H1 (cell line): Measurements from ENCODE around the gene NRXN3. TPM values are rescaled to one million over a fixed set of nuclear protein-coding genes. Genes with fewer than 3 reads are reported as not detected.

ENCODE experiments used
- CTCF ChIA-PET: fragments of 300-600 bp; sonication (Branson Sonifier 250); formaldehyde crosslinking; loops from one replicate; lab custom pipeline; 2021; ENCODE audit not compliant: partially characterized antibody; lab: Charles Lee
- POLR2A ChIA-PET: fragments of 300-600 bp; sonication (Branson Sonifier 250); formaldehyde crosslinking; loops from one replicate; lab custom pipeline; 2021; ENCODE audit warnings: inconsistent platforms; ENCODE audit not compliant: partially characterized antibody; lab: Charles Lee
- DNase-seq, 2 experiments: peaks; one replicate each; pipeline versions ENCODE4 v3.0.0 to v3.0.0-alpha.2; 2010 to 2022; ENCODE audit warnings: low spot score in 2 of 2, low read depth in 1 of 2, mixed read lengths in 1 of 2
- FAIRE-seq: peaks from 2 replicates; lab custom pipeline; 2011; peaks lifted over from hg19 to GRCh38; lab: Jason Lieb, UNC
- H2AFZ ChIP-seq: 2 replicates; pipeline ENCODE4 v1.8.1; 2012; ENCODE audit warnings: low read length, inconsistent platforms
- H2AK5ac ChIP-seq: 2 replicates; pipeline ENCODE4 v1.6.1; 2013; ENCODE audit warnings: low read depth, low read length
- H2BK120ac ChIP-seq: replicated peaks from 2 replicates; pipeline ENCODE3; 2013; ENCODE audit warnings: low read depth, low read length, inconsistent platforms
- H2BK12ac ChIP-seq: 2 replicates; pipeline ENCODE4 v1.6.1; 2013; ENCODE audit warnings: low read depth, low read length
- H2BK15ac ChIP-seq: 2 replicates; pipeline ENCODE4 v1.6.1; 2013; ENCODE audit warnings: low read length
- H2BK20ac ChIP-seq: 2 replicates; pipeline ENCODE4 v1.6.1; 2013; ENCODE audit warnings: low read length
- H2BK5ac ChIP-seq: 2 replicates; pipeline ENCODE4 v1.6.1; 2013; ENCODE audit warnings: low read depth, low read length
- H3K14ac ChIP-seq: 2 replicates; pipeline ENCODE4 v1.6.1; 2013; ENCODE audit warnings: inconsistent platforms; ENCODE audit not compliant: insufficient read length
- H3K18ac ChIP-seq: 2 replicates; pipeline ENCODE4 v1.6.1; 2013; ENCODE audit warnings: low read length; ENCODE audit errors: extremely low read depth
- H3K23ac ChIP-seq: 2 replicates; pipeline ENCODE4 v1.6.1; 2013; ENCODE audit warnings: inconsistent platforms; ENCODE audit not compliant: insufficient read length
- H3K23me2 ChIP-seq: 2 replicates; pipeline ENCODE4 v1.6.1; 2013; ENCODE audit warnings: low read depth, low read length
- H3K27ac ChIP-seq: 2 replicates; pipeline ENCODE4 v1.6.1; 2011; ENCODE audit warnings: low read depth, low read length, inconsistent platforms
- H3K27me3 ChIP-seq, 4 experiments: replicated peaks in 1 of 4; 1 replicate in 1 of 4; 2 replicates in 3 of 4; pipeline versions ENCODE4 v1.6.1 to v1.8.1; 2011 to 2013; ENCODE audit warnings: low read length in 3 of 4, mild to moderate bottlenecking in 3 of 4, inconsistent platforms in 2 of 4, mixed read lengths in 2 of 4, moderate library complexity in 1 of 4; ENCODE audit not compliant: control insufficient read depth in 3 of 4, insufficient read depth in 3 of 4; ENCODE audit errors: extremely low read depth in 1 of 4
- H3K36me3 ChIP-seq, 4 experiments: 2 replicates each; pipeline versions ENCODE4 v1.6.1 to v1.8.1; 2011 to 2013; ENCODE audit warnings: mild to moderate bottlenecking in 4 of 4, low read length in 3 of 4, moderate library complexity in 2 of 4, control low read depth in 1 of 4, inconsistent platforms in 1 of 4; ENCODE audit not compliant: insufficient read depth in 4 of 4, control insufficient read depth in 2 of 4
- H3K4ac ChIP-seq: replicated peaks from 2 replicates; pipeline ENCODE3; 2013; ENCODE audit warnings: low read length, low read depth, mixed read lengths, inconsistent platforms; ENCODE audit not compliant: insufficient read length
- H3K4me1 ChIP-seq, 4 experiments: replicated peaks in 1 of 4; 1 replicate in 1 of 4; 2 replicates in 3 of 4; pipeline versions ENCODE4 v1.6.1 to v1.8.1; 2011 to 2013; ENCODE audit warnings: low read length in 3 of 4, inconsistent platforms in 2 of 4, mixed read lengths in 1 of 4; ENCODE audit not compliant: insufficient read depth in 4 of 4, control insufficient read depth in 3 of 4
- H3K4me2 ChIP-seq, 2 experiments: 2 replicates each; pipeline versions ENCODE4 v1.6.1 to v1.8.1; 2011 to 2013; ENCODE audit warnings: low read depth in 2 of 2, low read length in 2 of 2, control low read depth in 1 of 2, inconsistent platforms in 1 of 2, mild to moderate bottlenecking in 1 of 2; ENCODE audit not compliant: insufficient read depth in 1 of 2
- H3K4me3 ChIP-seq, 4 experiments: fragments of 200-600, 300-600 bp in 1 of 4; sonication (generic), shearing (Covaris generic), sonication (Bioruptor Twin) in 1 of 4; 2 replicates each; pipeline versions ENCODE4 v1.5.1 to v1.8.1; 2011 to 2016; ENCODE audit warnings: low read length in 4 of 4, low read depth in 3 of 4, control low read depth in 2 of 4, inconsistent platforms in 2 of 4, mild to moderate bottlenecking in 2 of 4, mixed read lengths in 1 of 4, moderate library complexity in 1 of 4; ENCODE audit not compliant: insufficient read depth in 2 of 4; ENCODE audit errors: extremely low read depth in 1 of 4
- H3K56ac ChIP-seq: replicated peaks from 2 replicates; pipeline ENCODE3; 2013; ENCODE audit warnings: low read depth, mild to moderate bottlenecking, mixed read lengths, low read length, inconsistent platforms; ENCODE audit not compliant: insufficient read length
- H3K79me1 ChIP-seq: 2 replicates; pipeline ENCODE4 v1.6.1; 2013; ENCODE audit warnings: low read depth, low read length, control low read depth
- H3K79me2 ChIP-seq, 2 experiments: 2 replicates each; pipeline versions ENCODE4 v1.6.1 to v1.8.1; 2012 to 2013; ENCODE audit warnings: low read length in 2 of 2, mild to moderate bottlenecking in 2 of 2, inconsistent platforms in 1 of 2; ENCODE audit not compliant: insufficient read depth in 2 of 2, control insufficient read depth in 1 of 2
- H3K9ac ChIP-seq, 4 experiments: replicated peaks in 1 of 4; 1 replicate in 1 of 4; 2 replicates in 3 of 4; pipeline versions ENCODE4 v1.6.1 to v1.8.1; 2011 to 2013; ENCODE audit warnings: low read depth in 3 of 4, low read length in 3 of 4, control low read depth in 2 of 4, mild to moderate bottlenecking in 2 of 4, moderate library complexity in 2 of 4, inconsistent platforms in 1 of 4; ENCODE audit errors: extremely low read depth in 1 of 4
- H3K9me3 ChIP-seq, 2 experiments: 2 replicates each; pipeline versions ENCODE4 v1.6.1 to v1.8.1; 2012 to 2013; ENCODE audit warnings: mild to moderate bottlenecking in 2 of 2, moderate library complexity in 2 of 2, control low read depth in 1 of 2, inconsistent platforms in 1 of 2, low read depth in 1 of 2, low read length in 1 of 2, mixed read lengths in 1 of 2; ENCODE audit not compliant: insufficient read depth in 2 of 2
- H4K20me1 ChIP-seq, 2 experiments: replicated peaks in 1 of 2; 2 replicates each; pipeline versions ENCODE3 to v1.8.1; 2011 to 2013; ENCODE audit warnings: inconsistent platforms in 2 of 2, low read length in 2 of 2, mild to moderate bottlenecking in 1 of 2; ENCODE audit not compliant: insufficient read depth in 2 of 2, control insufficient read depth in 1 of 2
- H4K5ac ChIP-seq: 2 replicates; pipeline ENCODE4 v1.6.1; 2013; ENCODE audit warnings: low read length, low read depth, mixed read lengths, inconsistent platforms; ENCODE audit not compliant: insufficient read length
- H4K8ac ChIP-seq: 2 replicates; pipeline ENCODE4 v1.8.0; 2013; ENCODE audit warnings: mild to moderate bottlenecking, moderate library complexity, low read length, inconsistent platforms; ENCODE audit not compliant: insufficient read depth; ENCODE audit errors: extremely low read depth
- H4K91ac ChIP-seq: replicated peaks from 2 replicates; pipeline ENCODE3; 2013; ENCODE audit warnings: low read length, mixed read lengths, inconsistent platforms; ENCODE audit not compliant: insufficient read length
- ATF2 ChIP-seq: IDR thresholded peaks from 2 replicates; pipeline ENCODE4 v1.6.1; 2012; ENCODE audit warnings: low read length, inconsistent platforms
- CBX5 ChIP-seq: fragments of 300-800, 300-1000 bp; sonication (generic); IDR thresholded peaks from 2 replicates; pipeline ENCODE4 v1.7.1; 2016; ENCODE audit warnings: antibody characterized with exemption, low read length, low read depth
- CEBPB ChIP-seq: IDR thresholded peaks from 2 replicates; pipeline ENCODE4 v1.6.1; 2012; ENCODE audit warnings: low read depth, low read length
- CTBP2 ChIP-seq: IDR thresholded peaks from 2 replicates; pipeline ENCODE4 v1.7.0; 2011; ENCODE audit warnings: borderline replicate concordance, mild to moderate bottlenecking, moderate library complexity, mixed read lengths, low read length; ENCODE audit not compliant: insufficient read depth, insufficient read length
- GABPA ChIP-seq: IDR thresholded peaks from 2 replicates; pipeline ENCODE4 v1.6.1; 2011; ENCODE audit warnings: mild to moderate bottlenecking, low read length, moderate library complexity, borderline replicate concordance; ENCODE audit not compliant: insufficient read depth
- NANOG ChIP-seq: IDR thresholded peaks from 2 replicates; pipeline ENCODE4 v1.6.1; 2011; ENCODE audit warnings: low read length, low read depth, mild to moderate bottlenecking, inconsistent platforms; ENCODE audit not compliant: insufficient read depth, poor library complexity, severe bottlenecking
- POLR2A ChIP-seq, 2 experiments: IDR thresholded peaks; 1 replicate in 1 of 2; 2 replicates in 1 of 2; pipeline ENCODE4 v1.6.1; 2011; ENCODE audit warnings: low read depth in 2 of 2, low read length in 2 of 2, mild to moderate bottlenecking in 2 of 2; ENCODE audit errors: control extremely low read depth in 1 of 2
- POLR2AphosphoS5 ChIP-seq: IDR thresholded peaks from 2 replicates; pipeline ENCODE4 v1.6.1; 2011; ENCODE audit warnings: low read depth, low read length
- RAD21 ChIP-seq, 2 experiments: IDR thresholded peaks in 1 of 2; conservative IDR thresholded peaks in 1 of 2; 2 replicates each; pipeline ENCODE4 v1.6.1; 2011; ENCODE audit warnings: low read depth in 2 of 2, low read length in 2 of 2, improper control_type of control experiment in 1 of 2, inconsistent platforms in 1 of 2, mild to moderate bottlenecking in 1 of 2, moderate library complexity in 1 of 2
- SP2 ChIP-seq: IDR thresholded peaks from 2 replicates; pipeline ENCODE4 v1.6.1; 2012; ENCODE audit warnings: mild to moderate bottlenecking, low read length, inconsistent platforms
- TAF7 ChIP-seq: optimal IDR thresholded peaks from 2 replicates; pipeline ENCODE3; 2011; ENCODE audit warnings: low read depth, mild to moderate bottlenecking, inconsistent platforms, low read length, moderate library complexity, borderline replicate concordance
- WGBS, 2 experiments: shearing (Covaris generic) in 1 of 2; methylation state at CpG; one replicate each; pipeline versions ENCODE4 v1.1.6 to v1.1.7; 2013 to 2015; ENCODE audit warnings: low lambda C conversion rate in 2 of 2, mixed read lengths in 2 of 2, inconsistent platforms in 1 of 2, low coverage in 1 of 2, missing lambda C conversion rate in 1 of 2; ENCODE audit not compliant: insufficient replicate concordance in 2 of 2, insufficient coverage in 1 of 2, insufficient read length in 1 of 2; ENCODE audit errors: extremely low coverage in 1 of 2, missing lambda C conversion rate in 1 of 2; 5-methylcytosine and 5-hydroxymethylcytosine counted together
- polyA plus RNA-seq, 7 experiments: library from polyadenylated mRNA; depleted of rRNA in 3 of 7; stranded (reverse) in 5 of 7; unstranded in 2 of 7; fragments of >200 nt in 5 of 7; fragments of 200-250 nt in 2 of 7; gene quantifications; 1 replicate in 5 of 7; 2 replicates in 1 of 7; 4 replicates in 1 of 7; pipeline versions ENCODE4 v1.2.1 to v1.2.3, GENCODE V29; 2011 to 2013; ENCODE audit warnings: missing spikeins in 2 of 7, mixed read lengths in 2 of 7
- total RNA-seq: library from RNA; stranded (reverse); fragmentation: NEBNext Ultra II Directional; extraction: Animal tissue kit (Norgen Biotek cat#: 25700); gene quantifications from 2 replicates; pipeline ENCODE4 v1.2.1, GENCODE V29; 2021

The NRXN3 gene
- total and polyA plus RNA-seq, 2 of the 8 experiments (the other 6 are each of a cell fraction or from before 2014, with no cell fraction given) = 2.6 to 4.1 TPM

GRCh38 chr14:78135450-78135891, 34.7 kb upstream of the NRXN3 start:
- no peak overlapping the region for H3K14ac ChIP-seq
- TF ChIP-seq POLR2AphosphoS5 (no peak), TAF7 (no peak), GABPA (no peak), CBX5 (no peak), NANOG (no peak), ATF2 (no peak), CTBP2 (no peak), CEBPB (no peak), RAD21 (IDR thresholded peaks at IDR 0.05 in 1 of 2, conservative IDR thresholded peaks at IDR 0.05 in 1 of 2; ENCODE audit: low read depth in 2 of 2, low read length in 2 of 2) (no peak), POLR2A (IDR thresholded peaks at IDR 0.05; ENCODE audit: control extremely low read depth in 1 of 2, low read depth in 2 of 2, low read length in 2 of 2) (no peak), SP2 (no peak)
- H3K23ac ChIP-seq = no peak overlapping the region
- no peaks in the 10 kb centered on the region for H3K79me2 ChIP-seq
- no peak overlapping the region for H3K4me3 ChIP-seq
- no peak overlapping the region for H2BK5ac ChIP-seq
- H3K56ac ChIP-seq = no peak overlapping the region
- no peak overlapping the region for H4K91ac ChIP-seq
- H4K20me1 ChIP-seq = no peaks in the 10 kb centered on the region
- 94% methylated on average over 4 of the region's 4 CpGs; no CpG with 5 or more reads in 1 of the 2 experiments for WGBS, 2 experiments
- H3K18ac ChIP-seq = no peak overlapping the region
- no peak overlapping the region for H3K27ac ChIP-seq
- no peaks in the 10 kb centered on the region for H3K23me2 ChIP-seq
- no peak overlapping the region for H2AFZ ChIP-seq
- no peak overlapping the region for H3K4me2 ChIP-seq
- no peaks in the 10 kb centered on the region for H3K9me3 ChIP-seq
- no peaks in the 10 kb centered on the region for H3K36me3 ChIP-seq
- H3K9ac ChIP-seq = no peak overlapping the region
- H3K4me1 ChIP-seq = no peaks in the 10 kb centered on the region
- H4K8ac ChIP-seq = no peak overlapping the region
- FAIRE-seq = no peak
- no peak overlapping the region for H2BK12ac ChIP-seq
- no peaks in the 10 kb centered on the region for H3K27me3 ChIP-seq
- no peak overlapping the region for H2BK120ac ChIP-seq
- H4K5ac ChIP-seq = no peak overlapping the region
- DNase-seq = no peak
- H2BK15ac ChIP-seq = no peak overlapping the region
- H3K79me1 ChIP-seq = no peaks in the 10 kb centered on the region
- no peak overlapping the region for H3K4ac ChIP-seq
- no peak overlapping the region for H2AK5ac ChIP-seq
- CTCF ChIA-PET = no interaction called here
- H2BK20ac ChIP-seq = no peak overlapping the region
- POLR2A ChIA-PET = no interaction called here
